Vagina (tissue), 2 donors: ENCODE results near the gene SECTM1. TPM values are rescaled to one million over a fixed set of nuclear protein-coding genes. Genes with fewer than 3 reads are reported as not detected.
A peak's percentile ranks its signal among the peaks of the same experiment; 100 is the strongest.

Experiments used
- DNase-seq, 2 donors: peaks; one replicate each; pipeline ENCODE4 v3.0.0-alpha.2; 2017; ENCODE audit errors: extremely low spot score in 2 of 2
- H3K27ac ChIP-seq: fragments of 200-600 bp; sonication (generic); one replicate; pipeline ENCODE4 v1.5.1; 2019
- H3K27me3 ChIP-seq: fragments of 200-600 bp; sonication (generic); one replicate; pipeline ENCODE4 v1.5.1; 2019
- H3K36me3 ChIP-seq, 2 donors: fragments of 200-600 bp; sonication (generic); one replicate each; pipeline ENCODE4 v1.5.1; 2017 to 2019
- H3K4me1 ChIP-seq: fragments of 200-600 bp; sonication (generic); one replicate; pipeline ENCODE4 v1.5.1; 2019
- H3K4me3 ChIP-seq, 2 donors: fragments of 200-600 bp; sonication (generic); 1 replicate in 1 of 2; 2 replicates in 1 of 2; pipeline ENCODE4 v1.5.1; 2016 to 2019
- H3K9me3 ChIP-seq: fragments of 200-600 bp; sonication (generic); one replicate; pipeline ENCODE4 v1.5.1; 2019
- POLR2A ChIP-seq, 2 donors: fragments of 450-650 bp; IDR thresholded peaks; one replicate each; pipeline ENCODE4 v1.6.1; 2017; ENCODE audit warnings: antibody characterized with exemption in 2 of 2, mild to moderate bottlenecking in 2 of 2, moderate library complexity in 2 of 2
- POLR2AphosphoS5 ChIP-seq, 2 donors: sonication (generic); formaldehyde crosslinking; IDR thresholded peaks; one replicate each; pipeline ENCODE4 v1.9.0; 2017; ENCODE audit warnings: antibody characterized with exemption in 2 of 2, mild to moderate bottlenecking in 2 of 2, low read depth in 1 of 2; ENCODE audit not compliant: insufficient read depth in 1 of 2
- intact Hi-C: fragments of 100-400 bp; cut with DNase I; formaldehyde crosslinking; loops from one replicate; pipeline ENCODE4 v1.15.1; 2023
- total RNA-seq: library from RNA; depleted of rRNA; stranded (reverse); fragments of >200 nt; gene quantifications from one replicate; pipeline ENCODE4 v1.2.3, GENCODE V29; 2016
- TF ChIP-seq, protein P1 (sequence below), 3 experiments: fragments of 450-650 bp in 2 of 3; fragments of 200-600 bp in 1 of 3; sonication (generic) in 1 of 3; IDR thresholded peaks; one replicate each; pipeline ENCODE4 v1.5.1; 2017 to 2019; ENCODE audit warnings: antibody characterized with exemption in 3 of 3, mild to moderate bottlenecking in 2 of 3, moderate library complexity in 2 of 3

The SECTM1 gene
- total RNA-seq, 1 donor from 2014 or later, result 37.1 TPM

DNA sequence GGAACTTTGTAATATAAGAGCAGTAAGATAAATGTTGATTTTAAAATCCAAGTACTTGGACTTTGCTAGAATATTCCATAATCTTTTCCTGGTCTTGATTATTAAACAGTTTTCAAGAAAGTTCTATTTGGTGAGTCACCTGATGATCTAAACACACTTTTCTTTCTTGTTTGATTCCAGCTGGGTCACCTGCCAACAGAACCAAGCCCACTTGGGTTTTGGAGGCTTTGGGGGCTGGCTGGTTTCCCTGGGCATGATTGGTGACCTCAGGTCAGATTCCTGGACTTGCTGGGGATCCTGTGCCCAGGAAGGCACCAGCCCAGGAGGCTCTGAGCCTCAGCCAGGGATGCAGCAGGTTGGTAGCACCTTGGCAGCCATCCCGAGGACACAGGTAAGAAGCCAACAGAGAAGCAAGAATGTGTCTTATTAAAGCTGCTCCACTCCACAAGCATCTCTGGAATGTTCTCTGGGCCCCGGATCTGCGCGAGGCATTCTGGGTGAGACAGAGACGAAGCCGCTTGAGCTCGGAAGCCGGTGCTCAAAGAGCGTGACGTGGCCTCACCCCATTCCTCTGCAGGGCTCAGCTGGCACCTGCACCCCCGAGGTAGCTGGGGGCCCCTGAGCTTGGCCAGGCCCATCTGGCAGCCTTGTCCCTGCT is 22.3 kb upstream of the SECTM1 start:
- H3K27ac ChIP-seq, result no peak overlapping the region
- DNase-seq, result peak in 1 of 2 donors; percentile 85
- intact Hi-C loops, result loop anchor here (10.0 kb wide), 2 partner anchors 139 to 559 kb away; no protein-coding TSS in a partner anchor

DNA sequence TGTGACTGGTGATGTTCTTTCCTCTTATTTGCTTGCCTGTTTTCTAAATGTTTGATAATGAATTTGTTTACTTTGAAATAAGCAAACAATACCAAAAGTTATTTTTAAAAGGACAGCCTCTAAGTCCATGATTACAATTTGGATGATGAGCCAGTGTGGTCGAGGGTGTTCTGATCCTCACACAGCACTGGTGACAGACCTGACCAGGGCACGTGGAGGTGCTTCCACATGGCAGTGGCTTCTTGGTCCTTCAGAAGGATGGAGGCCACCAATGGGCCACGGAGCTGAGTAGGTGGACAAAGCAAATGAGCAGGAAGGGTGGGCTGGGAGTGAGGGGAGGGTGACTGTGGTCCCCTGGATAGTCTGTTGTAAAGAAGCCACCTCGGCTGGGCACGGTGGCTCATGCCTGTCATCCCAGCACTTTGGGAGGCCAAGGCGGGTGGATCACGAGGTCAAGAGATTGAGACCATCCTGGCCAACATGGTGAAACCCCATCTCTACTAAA is 21.3 kb upstream of the SECTM1 start:
- Histone ChIP-seq H3K9me3 (no peaks in the 10 kb centered on the region), H3K4me1 (peaks cover 7% of the 10 kb centered on the region), H3K27ac (no peak overlapping the region), H3K27me3 (no peaks in the 10 kb centered on the region), H3K4me3 (no peak overlapping the region), H3K36me3 (no peaks in the 10 kb centered on the region)
- intact Hi-C loops, result loop anchor here (5.0 to 10.0 kb wide), 3 partner anchors 57 to 560 kb away; no protein-coding TSS in a partner anchor
- TF ChIP-seq, protein P1, sequence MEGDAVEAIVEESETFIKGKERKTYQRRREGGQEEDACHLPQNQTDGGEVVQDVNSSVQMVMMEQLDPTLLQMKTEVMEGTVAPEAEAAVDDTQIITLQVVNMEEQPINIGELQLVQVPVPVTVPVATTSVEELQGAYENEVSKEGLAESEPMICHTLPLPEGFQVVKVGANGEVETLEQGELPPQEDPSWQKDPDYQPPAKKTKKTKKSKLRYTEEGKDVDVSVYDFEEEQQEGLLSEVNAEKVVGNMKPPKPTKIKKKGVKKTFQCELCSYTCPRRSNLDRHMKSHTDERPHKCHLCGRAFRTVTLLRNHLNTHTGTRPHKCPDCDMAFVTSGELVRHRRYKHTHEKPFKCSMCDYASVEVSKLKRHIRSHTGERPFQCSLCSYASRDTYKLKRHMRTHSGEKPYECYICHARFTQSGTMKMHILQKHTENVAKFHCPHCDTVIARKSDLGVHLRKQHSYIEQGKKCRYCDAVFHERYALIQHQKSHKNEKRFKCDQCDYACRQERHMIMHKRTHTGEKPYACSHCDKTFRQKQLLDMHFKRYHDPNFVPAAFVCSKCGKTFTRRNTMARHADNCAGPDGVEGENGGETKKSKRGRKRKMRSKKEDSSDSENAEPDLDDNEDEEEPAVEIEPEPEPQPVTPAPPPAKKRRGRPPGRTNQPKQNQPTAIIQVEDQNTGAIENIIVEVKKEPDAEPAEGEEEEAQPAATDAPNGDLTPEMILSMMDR (IDR thresholded peaks at IDR 0.05), result no peak
- TF ChIP-seq POLR2AphosphoS5 (IDR thresholded peaks at IDR 0.05; ENCODE audit: insufficient read depth in 1 of 2, low read depth in 1 of 2) (no peak), POLR2A (IDR thresholded peaks at IDR 0.05) (no peak)
- DNase-seq, result no peak

More for the DNA sequence above, 22.3 kb upstream of the SECTM1 start:
- Histone ChIP-seq H3K4me3 (no peak overlapping the region), H3K27me3 (no peaks in the 10 kb centered on the region), H3K4me1 (peaks cover 7% of the 10 kb centered on the region), H3K36me3 (no peaks in the 10 kb centered on the region), H3K9me3 (no peaks in the 10 kb centered on the region)
- TF ChIP-seq, protein P1 (IDR thresholded peaks at IDR 0.05), result no peak
- TF ChIP-seq POLR2AphosphoS5 (IDR thresholded peaks at IDR 0.05; ENCODE audit: insufficient read depth in 1 of 2, low read depth in 1 of 2) (no peak), POLR2A (IDR thresholded peaks at IDR 0.05) (no peak)

DNA sequence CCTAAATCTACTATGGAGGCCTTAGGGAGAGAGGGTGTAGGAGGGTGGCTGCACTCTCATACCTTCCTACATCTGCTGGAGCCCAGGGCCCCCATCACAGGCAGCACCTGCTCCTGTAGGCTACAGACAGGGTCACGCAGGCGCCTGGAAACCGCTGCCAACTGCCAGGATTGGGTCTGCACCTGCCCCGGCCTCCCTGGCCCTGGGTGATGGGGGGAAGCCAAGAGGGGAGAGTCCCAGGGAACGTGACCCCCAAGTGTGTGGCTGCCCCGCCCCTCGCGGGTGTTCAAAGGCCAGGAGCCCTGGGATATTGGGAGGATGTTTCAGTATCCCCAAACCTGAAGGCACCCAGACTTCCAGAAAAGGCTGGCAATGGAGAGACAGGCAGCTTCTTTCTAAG is 19.9 kb upstream of the SECTM1 start:
- Histone ChIP-seq H3K36me3 (no peaks in the 10 kb centered on the region), H3K27ac (no peak overlapping the region), H3K4me3 (no peak overlapping the region), H3K4me1 (peaks cover 7% of the 10 kb centered on the region), H3K9me3 (no peaks in the 10 kb centered on the region), H3K27me3 (no peaks in the 10 kb centered on the region)
- intact Hi-C loops, result loop anchor here (5.0 to 10.0 kb wide), 3 partner anchors 59 to 561 kb away; no protein-coding TSS in a partner anchor
- TF ChIP-seq POLR2A (IDR thresholded peaks at IDR 0.05), result no peak
- DNase-seq, result peak in 1 of 2 donors; percentile 78

DNA sequence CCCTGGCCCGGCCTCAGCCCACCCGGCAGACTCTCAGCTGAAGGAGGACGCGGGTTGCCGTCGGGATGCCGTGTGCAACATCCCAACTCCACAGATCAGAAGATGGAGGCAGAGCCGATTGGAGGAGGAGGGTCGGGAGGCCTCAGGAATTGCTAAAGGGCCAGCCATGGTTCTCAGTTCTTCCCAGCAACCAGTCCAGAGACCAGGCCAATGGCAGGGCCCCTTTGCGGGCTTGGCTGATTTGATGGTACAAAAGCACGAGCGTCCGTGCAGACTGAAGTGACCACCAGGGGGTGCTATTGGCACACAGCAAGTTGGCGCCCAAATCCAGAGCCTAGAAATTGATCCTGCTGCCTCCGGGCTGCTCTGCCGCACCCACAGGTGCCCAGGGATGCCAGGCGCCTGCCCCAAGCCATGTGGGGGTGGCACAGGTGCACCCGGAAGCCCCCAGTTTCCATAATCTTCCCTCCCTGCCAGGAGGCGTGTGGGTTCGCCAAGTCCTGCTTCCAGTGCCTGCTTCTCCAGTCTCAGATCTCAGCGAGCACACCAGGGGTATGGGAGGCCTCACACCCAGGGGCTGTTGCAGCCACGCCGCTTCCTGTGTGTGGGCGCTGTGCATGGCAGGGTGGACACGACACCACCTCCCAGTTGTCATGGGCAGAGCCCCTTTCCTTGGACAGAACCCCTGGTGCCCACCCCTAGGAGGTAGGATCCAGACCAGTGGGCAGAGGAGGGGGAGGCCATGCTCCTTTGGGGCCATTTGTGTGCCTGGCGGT is 18.3 kb upstream of the SECTM1 start:
- Histone ChIP-seq H3K27ac (no peak overlapping the region), H3K36me3 (no peaks in the 10 kb centered on the region), H3K4me3 (no peak overlapping the region), H3K9me3 (no peaks in the 10 kb centered on the region), H3K27me3 (no peaks in the 10 kb centered on the region), H3K4me1 (peaks cover 7% of the 10 kb centered on the region)
- TF ChIP-seq POLR2A (IDR thresholded peaks at IDR 0.05) (no peak), POLR2AphosphoS5 (IDR thresholded peaks at IDR 0.05; ENCODE audit: insufficient read depth in 1 of 2, low read depth in 1 of 2) (peak in 1 of 2 donors; percentile 41)
- TF ChIP-seq, protein P1 (IDR thresholded peaks at IDR 0.05), result peak; percentile 87 to 94 (median 88)
- no peak for DNase-seq
- intact Hi-C loops, result loop anchor here (2.0 to 10.0 kb wide), 4 partner anchors 60 to 563 kb away; no protein-coding TSS in a partner anchor

DNA sequence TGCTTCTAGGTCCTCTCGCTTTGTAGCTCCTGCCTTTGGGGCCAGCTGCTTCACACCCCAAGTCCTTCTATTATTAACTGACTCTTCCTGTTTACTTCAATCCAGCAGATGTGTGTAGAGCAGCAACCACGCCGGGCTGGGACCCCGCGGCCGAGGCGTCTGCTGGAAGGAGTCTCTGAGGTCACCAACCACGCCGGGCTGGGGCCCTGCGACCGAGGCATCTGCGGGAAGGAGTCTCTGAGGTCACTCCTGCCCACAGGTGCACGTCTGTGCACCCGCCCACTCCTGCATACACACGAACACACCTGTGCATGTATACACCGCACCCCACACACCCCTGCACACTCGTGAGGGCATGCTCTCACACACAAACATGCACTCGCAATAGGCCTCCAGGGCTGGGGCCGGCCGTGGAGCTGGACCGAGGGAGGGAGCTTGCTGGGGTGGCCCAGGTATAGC is 17.7 kb upstream of the SECTM1 start:
- no peak overlapping the region for H3K4me3 ChIP-seq
- H3K36me3 ChIP-seq, result no peaks in the 10 kb centered on the region
- no peak for DNase-seq
- no peaks in the 10 kb centered on the region for H3K9me3 ChIP-seq
- TF ChIP-seq, protein P1 (IDR thresholded peaks at IDR 0.05), result no peak
- TF ChIP-seq POLR2AphosphoS5 (IDR thresholded peaks at IDR 0.05; ENCODE audit: insufficient read depth in 1 of 2, low read depth in 1 of 2) (no peak), POLR2A (IDR thresholded peaks at IDR 0.05) (no peak)
- H3K4me1 ChIP-seq, result peaks cover 7% of the 10 kb centered on the region
- H3K27me3 ChIP-seq, result no peaks in the 10 kb centered on the region
- no peak overlapping the region for H3K27ac ChIP-seq
- intact Hi-C loops, result loop anchor here (2.0 to 10.0 kb wide), 4 partner anchors 61 to 564 kb away; no protein-coding TSS in a partner anchor
